ENCODE results near the gene BRAT1. TPM values are rescaled to one million over a fixed set of nuclear protein-coding genes. Genes with fewer than 3 reads are reported as not detected.

BRAT1 gene
- polyA plus RNA-seq, 1 donor from 2014 or later = 60.3 TPM

GRCh38 chr7:2572101-2572842 is 16.9 kb upstream of the BRAT1 start (continued):
- TF ChIP-seq EP300 (conservative IDR thresholded peaks at IDR 0.05; ENCODE audit: poor library complexity, severe bottlenecking) = no peak

- Histone ChIP-seq H3K27me3 (ENCODE audit: insufficient read depth, low read depth, low read length) (no peaks in the 10 kb centered on the region), H3K4me3 (ENCODE audit: low read length) (no peak overlapping the region), H3K36me3 (ENCODE audit: insufficient read depth, low read length) (peaks cover 6% of the 10 kb centered on the region), H4K20me1 (ENCODE audit: insufficient read depth) (no peaks in the 10 kb centered on the region), H3K27ac (ENCODE audit: low read length) (no peak overlapping the region), H2AFZ (ENCODE audit: low read depth, low read length) (no peak overlapping the region), H3K9ac (ENCODE audit: low read length) (no peak overlapping the region), H3K4me2 (ENCODE audit: low read length) (no peak overlapping the region), H3K9me2 (ENCODE audit: insufficient read depth, low read length) (no peaks in the 10 kb centered on the region), H3F3A (ENCODE audit: insufficient read depth, low read length, poor library complexity, severe bottlenecking) (no peaks in the 10 kb centered on the region), H3K9me3 (ENCODE audit: low read length) (no peaks in the 10 kb centered on the region), H3K79me2 (replicated peaks; ENCODE audit: insufficient read depth, low read length) (peaks cover 2% of the 10 kb centered on the region)
- TF ChIP-seq, protein P1, sequence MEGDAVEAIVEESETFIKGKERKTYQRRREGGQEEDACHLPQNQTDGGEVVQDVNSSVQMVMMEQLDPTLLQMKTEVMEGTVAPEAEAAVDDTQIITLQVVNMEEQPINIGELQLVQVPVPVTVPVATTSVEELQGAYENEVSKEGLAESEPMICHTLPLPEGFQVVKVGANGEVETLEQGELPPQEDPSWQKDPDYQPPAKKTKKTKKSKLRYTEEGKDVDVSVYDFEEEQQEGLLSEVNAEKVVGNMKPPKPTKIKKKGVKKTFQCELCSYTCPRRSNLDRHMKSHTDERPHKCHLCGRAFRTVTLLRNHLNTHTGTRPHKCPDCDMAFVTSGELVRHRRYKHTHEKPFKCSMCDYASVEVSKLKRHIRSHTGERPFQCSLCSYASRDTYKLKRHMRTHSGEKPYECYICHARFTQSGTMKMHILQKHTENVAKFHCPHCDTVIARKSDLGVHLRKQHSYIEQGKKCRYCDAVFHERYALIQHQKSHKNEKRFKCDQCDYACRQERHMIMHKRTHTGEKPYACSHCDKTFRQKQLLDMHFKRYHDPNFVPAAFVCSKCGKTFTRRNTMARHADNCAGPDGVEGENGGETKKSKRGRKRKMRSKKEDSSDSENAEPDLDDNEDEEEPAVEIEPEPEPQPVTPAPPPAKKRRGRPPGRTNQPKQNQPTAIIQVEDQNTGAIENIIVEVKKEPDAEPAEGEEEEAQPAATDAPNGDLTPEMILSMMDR (IDR thresholded peaks at IDR 0.05; ENCODE audit: poor library complexity, severe bottlenecking) = no peak
- no peak for TF ChIP-seq TAF1 (IDR thresholded peaks at IDR 0.05; ENCODE audit: low read depth)
- TF ChIP-seq MXI1 (conservative IDR thresholded peaks at IDR 0.05; ENCODE audit: poor library complexity, severe bottlenecking) = no peak
- no peak for TF ChIP-seq EP300 (conservative IDR thresholded peaks at IDR 0.05; ENCODE audit: poor library complexity, severe bottlenecking)
- TF ChIP-seq EZH2 (IDR thresholded peaks at IDR 0.05; ENCODE audit: borderline replicate concordance, insufficient read depth, low read length, poor library complexity, severe bottlenecking) = no peak
- TF ChIP-seq RAD21 (conservative IDR thresholded peaks at IDR 0.05) = no peak
- no peak for TF ChIP-seq SMC3 (conservative IDR thresholded peaks at IDR 0.05; ENCODE audit: poor library complexity)
- no peak for TF ChIP-seq REST (IDR thresholded peaks at IDR 0.05; ENCODE audit: borderline replicate concordance)
- no peak for TF ChIP-seq POLR2AphosphoS5 (IDR thresholded peaks at IDR 0.05)
These were observed 16.1 kb upstream of the BRAT1 start for GRCh38 chr7:2571409-2571808.

DNA sequence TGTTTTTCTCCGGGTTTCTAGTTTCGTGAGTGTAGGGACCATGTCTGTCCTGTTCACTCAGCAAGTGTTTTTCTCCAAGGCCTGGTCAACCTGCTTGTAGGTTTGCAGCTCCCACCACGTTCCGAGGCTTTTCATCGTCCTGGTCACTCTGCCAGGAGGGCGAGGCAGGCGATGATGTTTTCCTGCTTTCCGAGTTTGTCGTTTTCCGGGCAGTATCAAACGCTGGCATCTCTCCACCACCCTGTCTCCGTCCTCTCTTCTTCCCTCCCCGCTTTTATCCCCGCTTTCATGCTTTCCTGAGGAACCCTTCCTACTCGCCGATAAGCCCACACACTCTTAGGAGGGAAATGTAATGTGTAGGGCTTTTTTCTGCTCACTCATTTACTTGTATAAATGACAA is 14.7 kb upstream of the BRAT1 start:
- no peaks in the 10 kb centered on the region for H3K9me2 ChIP-seq (ENCODE audit: insufficient read depth, low read length)
- H3K27ac ChIP-seq (ENCODE audit: low read length) = no peak overlapping the region
- TF ChIP-seq POLR2AphosphoS5 (IDR thresholded peaks at IDR 0.05) = no peak
- H3K4me2 ChIP-seq (ENCODE audit: low read length) = no peak overlapping the region
- no peaks in the 10 kb centered on the region for H3K9me3 ChIP-seq (ENCODE audit: low read length)
- H3K27me3 ChIP-seq (ENCODE audit: insufficient read depth, low read depth, low read length) = no peaks in the 10 kb centered on the region
- peaks cover 6% of the 10 kb centered on the region for H3K79me2 ChIP-seq (replicated peaks; ENCODE audit: insufficient read depth, low read length)
- H3F3A ChIP-seq (ENCODE audit: insufficient read depth, low read length, poor library complexity, severe bottlenecking) = no peaks in the 10 kb centered on the region
- H3K9ac ChIP-seq (ENCODE audit: low read length) = no peak overlapping the region
- H2AFZ ChIP-seq (ENCODE audit: low read depth, low read length) = no peak overlapping the region
- H4K20me1 ChIP-seq (ENCODE audit: insufficient read depth) = no peaks in the 10 kb centered on the region
- no peak overlapping the region for H3K4me3 ChIP-seq (ENCODE audit: low read length)
- H3K36me3 ChIP-seq (ENCODE audit: insufficient read depth, low read length) = peaks cover 6% of the 10 kb centered on the region
